PFSK-1 (cell line): ENCODE data around the gene DNAAF5.

Experiments
- FOXP2 ChIP-seq: optimal IDR thresholded peaks from 2 replicates; pipeline ENCODE3; 2011; ENCODE audit warnings: borderline replicate concordance, control low read depth, inconsistent platforms; ENCODE audit not compliant: insufficient read depth; ENCODE audit errors: extremely low read length, extremely low read depth
- POLR2AphosphoS5 ChIP-seq: IDR thresholded peaks from 2 replicates; pipeline ENCODE4 v1.6.1; 2012; ENCODE audit warnings: low read depth, mild to moderate bottlenecking, control low read depth, low read length, moderate library complexity
- SIN3A ChIP-seq: IDR thresholded peaks from 2 replicates; pipeline ENCODE4 v1.6.1; 2012; ENCODE audit warnings: mild to moderate bottlenecking, low read length, moderate library complexity, borderline replicate concordance; ENCODE audit not compliant: insufficient read depth
- TAF1 ChIP-seq: IDR thresholded peaks from 2 replicates; pipeline ENCODE4 v1.6.1; 2012; ENCODE audit warnings: low read length, control low read depth, borderline replicate concordance; ENCODE audit not compliant: insufficient read depth
- TF ChIP-seq, protein P1 (sequence below), 2 experiments: IDR thresholded peaks; 2 replicates each; pipeline versions ENCODE4 v1.6.1 to v1.8.0; 2011 to 2012; ENCODE audit warnings: low read depth in 2 of 2, low read length in 2 of 2, control low read depth in 1 of 2, inconsistent platforms in 1 of 2, mild to moderate bottlenecking in 1 of 2, moderate library complexity in 1 of 2; ENCODE audit not compliant: insufficient read depth in 1 of 2

DNA sequence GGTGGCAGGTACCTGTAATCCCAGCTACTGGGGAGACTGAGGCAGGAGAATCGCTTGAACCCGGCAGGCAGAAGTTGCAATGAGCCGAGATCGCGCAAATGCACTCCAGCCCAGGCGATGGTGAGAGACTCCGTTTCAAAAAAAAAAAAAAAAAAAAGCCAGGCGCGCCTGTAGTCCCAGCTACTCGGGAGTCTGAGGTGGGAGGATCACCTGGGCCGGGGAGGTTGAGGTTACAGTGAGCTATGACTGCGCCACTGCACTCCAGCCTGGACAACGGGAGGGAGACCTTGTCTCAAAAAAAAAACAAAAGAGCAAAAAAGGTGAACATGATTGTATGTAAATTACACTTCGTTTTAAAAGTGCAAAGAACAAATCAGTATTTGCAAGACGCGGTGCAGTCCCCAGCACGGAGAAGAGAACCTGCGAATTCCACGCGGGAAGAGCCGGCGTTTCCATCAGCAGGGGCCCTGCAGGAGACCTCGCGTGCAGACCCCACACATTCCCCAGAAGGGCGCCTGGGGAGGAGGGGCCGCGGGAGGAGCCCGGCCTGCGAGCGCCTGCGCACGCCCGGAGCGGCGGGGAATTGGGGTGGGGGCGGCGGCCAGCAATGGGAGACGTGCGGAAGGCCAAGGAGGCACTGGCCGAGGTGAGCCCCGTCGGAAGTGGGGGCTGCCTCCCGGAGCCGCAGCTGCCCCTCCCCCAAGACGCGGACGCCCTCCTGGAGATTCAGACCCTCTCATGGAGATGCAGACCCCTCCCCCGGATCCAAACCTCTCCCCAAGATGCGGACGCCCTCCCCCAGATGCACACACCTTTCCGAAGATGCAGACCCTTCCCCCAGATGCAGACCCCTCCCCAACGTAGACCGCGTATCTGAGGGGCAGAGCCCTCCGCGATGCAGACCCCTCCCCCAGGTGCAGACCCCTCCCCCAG is 89.1 kb downstream of the DNAAF5 start:
- TF ChIP-seq POLR2AphosphoS5 (no peak), TAF1 (no peak), SIN3A (no peak), FOXP2 (no peak)
- TF ChIP-seq, protein P1, sequence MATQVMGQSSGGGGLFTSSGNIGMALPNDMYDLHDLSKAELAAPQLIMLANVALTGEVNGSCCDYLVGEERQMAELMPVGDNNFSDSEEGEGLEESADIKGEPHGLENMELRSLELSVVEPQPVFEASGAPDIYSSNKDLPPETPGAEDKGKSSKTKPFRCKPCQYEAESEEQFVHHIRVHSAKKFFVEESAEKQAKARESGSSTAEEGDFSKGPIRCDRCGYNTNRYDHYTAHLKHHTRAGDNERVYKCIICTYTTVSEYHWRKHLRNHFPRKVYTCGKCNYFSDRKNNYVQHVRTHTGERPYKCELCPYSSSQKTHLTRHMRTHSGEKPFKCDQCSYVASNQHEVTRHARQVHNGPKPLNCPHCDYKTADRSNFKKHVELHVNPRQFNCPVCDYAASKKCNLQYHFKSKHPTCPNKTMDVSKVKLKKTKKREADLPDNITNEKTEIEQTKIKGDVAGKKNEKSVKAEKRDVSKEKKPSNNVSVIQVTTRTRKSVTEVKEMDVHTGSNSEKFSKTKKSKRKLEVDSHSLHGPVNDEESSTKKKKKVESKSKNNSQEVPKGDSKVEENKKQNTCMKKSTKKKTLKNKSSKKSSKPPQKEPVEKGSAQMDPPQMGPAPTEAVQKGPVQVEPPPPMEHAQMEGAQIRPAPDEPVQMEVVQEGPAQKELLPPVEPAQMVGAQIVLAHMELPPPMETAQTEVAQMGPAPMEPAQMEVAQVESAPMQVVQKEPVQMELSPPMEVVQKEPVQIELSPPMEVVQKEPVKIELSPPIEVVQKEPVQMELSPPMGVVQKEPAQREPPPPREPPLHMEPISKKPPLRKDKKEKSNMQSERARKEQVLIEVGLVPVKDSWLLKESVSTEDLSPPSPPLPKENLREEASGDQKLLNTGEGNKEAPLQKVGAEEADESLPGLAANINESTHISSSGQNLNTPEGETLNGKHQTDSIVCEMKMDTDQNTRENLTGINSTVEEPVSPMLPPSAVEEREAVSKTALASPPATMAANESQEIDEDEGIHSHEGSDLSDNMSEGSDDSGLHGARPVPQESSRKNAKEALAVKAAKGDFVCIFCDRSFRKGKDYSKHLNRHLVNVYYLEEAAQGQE (IDR thresholded peaks at IDR 0.05; ENCODE audit: insufficient read depth in 1 of 2, low read depth in 2 of 2, low read length in 2 of 2) = no peak
